GM23338 (cell line): ENCODE results near the gene KLC3. TPM values are rescaled to one million over a fixed set of nuclear protein-coding genes. Genes with fewer than 3 reads are reported as not detected.

Experiments used
- ATAC-seq: fragments of 200-7000 bp; cut with Tn5 transposase; 3 replicates; pipeline ENCODE4 v1.9.1; 2020
- DNase-seq: peaks from one replicate; pipeline ENCODE4 v3.0.0-alpha.2; 2015; ENCODE audit warnings: low spot score
- H2AFZ ChIP-seq: fragments of 200-600 bp; sonication (generic); 2 replicates; pipeline ENCODE4 v1.8.0; 2016; ENCODE audit warnings: antibody characterized with exemption, mild to moderate bottlenecking, moderate library complexity
- H3F3A ChIP-seq: fragments of 200-600 bp; sonication (generic); replicated peaks from 2 replicates; pipeline ENCODE4 v1.8.0; 2017; ENCODE audit warnings: antibody characterized with exemption, mixed run types, low read depth
- H3K27ac ChIP-seq: fragments of 200-600 bp; sonication (generic); 2 replicates; pipeline ENCODE4 v1.6.1; 2016; ENCODE audit warnings: low read depth
- H3K27me3 ChIP-seq: fragments of 200-600 bp; sonication (generic); 2 replicates; pipeline ENCODE4 v1.8.0; 2016; ENCODE audit warnings: mild to moderate bottlenecking, mixed run types, moderate library complexity; ENCODE audit not compliant: insufficient read depth
- H3K36me3 ChIP-seq: fragments of 200-600 bp; sonication (generic); 2 replicates; pipeline ENCODE4 v1.8.0; 2016; ENCODE audit warnings: mild to moderate bottlenecking; ENCODE audit not compliant: insufficient read depth
- H3K4me1 ChIP-seq: fragments of 200-600 bp; sonication (generic); 2 replicates; pipeline ENCODE4 v1.8.0; 2016; ENCODE audit warnings: mild to moderate bottlenecking, moderate library complexity; ENCODE audit not compliant: insufficient read depth
- H3K4me2 ChIP-seq: fragments of 200-600 bp; sonication (generic); 2 replicates; pipeline ENCODE4 v1.7.1; 2017; ENCODE audit warnings: mixed run types
- H3K4me3 ChIP-seq: fragments of 200-600 bp; sonication (generic); 2 replicates; pipeline ENCODE4 v1.6.1; 2016; ENCODE audit warnings: mixed run types
- H3K79me2 ChIP-seq: fragments of 200-600 bp; sonication (generic); replicated peaks from 2 replicates; pipeline ENCODE4 v1.8.0; 2017; ENCODE audit warnings: mild to moderate bottlenecking; ENCODE audit not compliant: insufficient read depth
- H3K9me2 ChIP-seq: fragments of 200-600 bp; sonication (generic); 2 replicates; pipeline ENCODE4 v1.8.0; 2017; ENCODE audit not compliant: insufficient read depth
- H4K20me1 ChIP-seq: fragments of 200-600 bp; sonication (generic); replicated peaks from 2 replicates; pipeline ENCODE4 v1.8.0; 2017; ENCODE audit warnings: mild to moderate bottlenecking; ENCODE audit not compliant: insufficient read depth
- H3K27ac Mint-ChIP-seq: 2 replicates; pipeline ENCODE4 v1.8.0; 2020; ENCODE audit warnings: inconsistent platforms, mild to moderate bottlenecking, moderate library complexity, mixed read lengths
- H3K27me3 Mint-ChIP-seq: 3 replicates; pipeline ENCODE4 v1.8.0; 2022; ENCODE audit warnings: low read depth, mild to moderate bottlenecking, moderate library complexity, mixed read lengths, inconsistent platforms; ENCODE audit not compliant: insufficient read depth, poor library complexity
- H3K36me3 Mint-ChIP-seq: 3 replicates; pipeline ENCODE4 v1.8.0; 2021; ENCODE audit warnings: low read depth, mild to moderate bottlenecking, inconsistent platforms, moderate library complexity, mixed read lengths
- H3K4me1 Mint-ChIP-seq: 3 replicates; pipeline ENCODE4 v1.8.0; 2020; ENCODE audit warnings: mild to moderate bottlenecking, inconsistent platforms, mixed read lengths
- H3K4me3 Mint-ChIP-seq: 3 replicates; pipeline ENCODE4 v1.8.0; 2021; ENCODE audit warnings: moderate library complexity, mild to moderate bottlenecking, inconsistent platforms, mixed read lengths
- H3K9me3 Mint-ChIP-seq: 3 replicates; pipeline ENCODE4 v1.8.0; 2020; ENCODE audit warnings: moderate library complexity, mild to moderate bottlenecking, inconsistent platforms, mixed read lengths
- EZH2 ChIP-seq: fragments of 200-600 bp; sonication (generic); IDR thresholded peaks from one replicate; pipeline ENCODE4 v1.8.0; 2017; ENCODE audit warnings: antibody characterized with exemption, mild to moderate bottlenecking, low read depth; ENCODE audit not compliant: unreplicated experiment
- EZH2phosphoT487 ChIP-seq: fragments of 200-600 bp; sonication (generic); IDR thresholded peaks from one replicate; pipeline ENCODE4 v1.8.1; 2018; ENCODE audit warnings: antibody characterized with exemption; ENCODE audit not compliant: unreplicated experiment
- JUNB ChIP-seq: IDR thresholded peaks from one replicate; pipeline ENCODE4 v1.6.1; 2016; ENCODE audit warnings: antibody characterized with exemption; ENCODE audit not compliant: unreplicated experiment
- NANOG ChIP-seq: IDR thresholded peaks from 2 replicates; pipeline ENCODE4 v1.6.1; 2016; ENCODE audit warnings: antibody characterized with exemption, borderline replicate concordance
- POLR2AphosphoS5 ChIP-seq: IDR thresholded peaks from 2 replicates; pipeline ENCODE4 v1.6.1; 2016; ENCODE audit warnings: antibody characterized with exemption, low read depth
- ZNF114 ChIP-seq: fragments of 250-450 bp; sonication (Bioruptor Pico); IDR thresholded peaks from 2 replicates; pipeline ENCODE4 v1.5.0; 2020; ENCODE audit warnings: mild to moderate bottlenecking, moderate library complexity
- ZNF331 ChIP-seq: fragments of 250-450 bp; sonication (Bioruptor Pico); IDR thresholded peaks from 2 replicates; pipeline ENCODE4 v1.5.0; 2020; ENCODE audit warnings: low read depth, mild to moderate bottlenecking, moderate library complexity
- ZNF462 ChIP-seq: fragments of 250-450 bp; sonication (Bioruptor Pico); IDR thresholded peaks from 2 replicates; pipeline ENCODE4 v1.5.0; 2020; ENCODE audit warnings: mild to moderate bottlenecking, moderate library complexity
- polyA plus RNA-seq: library from polyadenylated mRNA; unstranded; fragments of >200 nt; fragmentation: Nextera tagmentation; extraction: Ambion mirVana; gene quantifications from 2 replicates; pipeline ENCODE4 v1.2.1, GENCODE V29; 2016
- total RNA-seq: library from RNA; depleted of rRNA; stranded (reverse); fragments of >200 nt; shearing (Covaris generic); gene quantifications from 2 replicates; pipeline ENCODE4 v1.2.3, GENCODE V29; 2014
- TF ChIP-seq, protein P1 (sequence below), 2 experiments: fragments of 200-600 bp in 1 of 2; sonication (generic) in 1 of 2; conservative IDR thresholded peaks; 2 replicates each; pipeline versions ENCODE4 v1.5.1 to v1.6.1; 2016 to 2017; ENCODE audit warnings: antibody characterized with exemption in 2 of 2, low read depth in 2 of 2, mild to moderate bottlenecking in 2 of 2, moderate library complexity in 1 of 2

The KLC3 gene
- total and polyA plus RNA-seq, 2 experiments from 2014 or later = 3.1 to 6.4 TPM

- TF ChIP-seq ZNF462 (CRISPR knock-in tag) (no peak), EZH2phosphoT487 (no peak), JUNB (no peak), ZNF331 (CRISPR knock-in tag) (no peak), EZH2 (no peak), ZNF114 (CRISPR knock-in tag) (no peak), NANOG (no peak)
- TF ChIP-seq, protein P1, sequence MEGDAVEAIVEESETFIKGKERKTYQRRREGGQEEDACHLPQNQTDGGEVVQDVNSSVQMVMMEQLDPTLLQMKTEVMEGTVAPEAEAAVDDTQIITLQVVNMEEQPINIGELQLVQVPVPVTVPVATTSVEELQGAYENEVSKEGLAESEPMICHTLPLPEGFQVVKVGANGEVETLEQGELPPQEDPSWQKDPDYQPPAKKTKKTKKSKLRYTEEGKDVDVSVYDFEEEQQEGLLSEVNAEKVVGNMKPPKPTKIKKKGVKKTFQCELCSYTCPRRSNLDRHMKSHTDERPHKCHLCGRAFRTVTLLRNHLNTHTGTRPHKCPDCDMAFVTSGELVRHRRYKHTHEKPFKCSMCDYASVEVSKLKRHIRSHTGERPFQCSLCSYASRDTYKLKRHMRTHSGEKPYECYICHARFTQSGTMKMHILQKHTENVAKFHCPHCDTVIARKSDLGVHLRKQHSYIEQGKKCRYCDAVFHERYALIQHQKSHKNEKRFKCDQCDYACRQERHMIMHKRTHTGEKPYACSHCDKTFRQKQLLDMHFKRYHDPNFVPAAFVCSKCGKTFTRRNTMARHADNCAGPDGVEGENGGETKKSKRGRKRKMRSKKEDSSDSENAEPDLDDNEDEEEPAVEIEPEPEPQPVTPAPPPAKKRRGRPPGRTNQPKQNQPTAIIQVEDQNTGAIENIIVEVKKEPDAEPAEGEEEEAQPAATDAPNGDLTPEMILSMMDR (conservative IDR thresholded peaks at IDR 0.05; ENCODE audit: low read depth in 2 of 2) = no peak
These were observed 42.3 kb upstream of the KLC3 start (continued) for GRCh38 chr19:45298264-45298663.

- Histone ChIP-seq H3F3A (no peaks in the 10 kb centered on the region), H2AFZ (no peak overlapping the region), H3K9me2 (no peaks in the 10 kb centered on the region), H3K27me3 (peaks cover 12% of the 10 kb centered on the region), H3K4me2 (no peak overlapping the region), H3K27ac (no peak overlapping the region), H3K79me2 (no peaks in the 10 kb centered on the region), H3K36me3 (no peaks in the 10 kb centered on the region), H3K4me1 (no peaks in the 10 kb centered on the region), H4K20me1 (no peaks in the 10 kb centered on the region), H3K4me3 (no peak overlapping the region)
- Mint-ChIP-seq H3K36me3 (peaks cover 20% of the 10 kb centered on the region), H3K27me3 (peaks cover 10% of the 10 kb centered on the region), H3K9me3 (peaks cover 7% of the 10 kb centered on the region; the same call in 1 of the 3 replicates), H3K27ac (no peak overlapping the region), H3K4me3 (no peak overlapping the region), H3K4me1 (peaks cover 2% of the 10 kb centered on the region; the same call in 2 of the 3 replicates)
- ATAC-seq = no peak
- no peak for DNase-seq
- TF ChIP-seq ZNF462 (CRISPR knock-in tag) = no peak
- TF ChIP-seq POLR2AphosphoS5 = no peak
These were observed 40.8 kb upstream of the KLC3 start for GRCh38 chr19:45299719-45300118.
